HL-60 (cell line): ENCODE measurements around the gene IFNB1.

Experiments used
- DNase-seq, 2 experiments: peaks; one replicate each; pipeline ENCODE4 v3.0.0-alpha.2; 2010 to 2020; ENCODE audit warnings: low read depth in 1 of 2, low spot score in 1 of 2
- H3K27ac ChIP-seq: fragments of 250-450 bp; sonication (Bioruptor Pico); replicated peaks from 2 replicates; pipeline ENCODE4 v1.5.1; 2020; ENCODE audit warnings: mild to moderate bottlenecking, moderate library complexity
- H3K27me3 ChIP-seq: fragments of 250-450 bp; sonication (Bioruptor Pico); 2 replicates; pipeline ENCODE4 v1.5.1; 2021; ENCODE audit warnings: mild to moderate bottlenecking, moderate library complexity; ENCODE audit not compliant: insufficient read depth, poor library complexity, severe bottlenecking
- H3K4me3 ChIP-seq: replicated peaks from 2 replicates; pipeline ENCODE4 v1.5.1; 2011; ENCODE audit warnings: mild to moderate bottlenecking, control low read depth, low read length; ENCODE audit not compliant: insufficient read depth
- CTCF ChIP-seq: IDR thresholded peaks from one replicate; pipeline ENCODE4 v1.5.1; 2011; ENCODE audit warnings: low read length, control low read depth, inconsistent platforms; ENCODE audit not compliant: insufficient read depth
- GABPA ChIP-seq: IDR thresholded peaks from 2 replicates; pipeline ENCODE4 v1.6.1; 2012; ENCODE audit warnings: low read depth
- POLR2AphosphoS5 ChIP-seq: IDR thresholded peaks from 2 replicates; pipeline ENCODE4 v1.6.1; 2012; ENCODE audit warnings: low read depth
- REST ChIP-seq: IDR thresholded peaks from 2 replicates; pipeline ENCODE4 v1.6.1; 2012; ENCODE audit warnings: low read depth; ENCODE audit not compliant: insufficient replicate concordance
- SPI1 ChIP-seq: IDR thresholded peaks from 2 replicates; pipeline ENCODE4 v1.6.1; 2012; ENCODE audit warnings: low read depth, mild to moderate bottlenecking, borderline replicate concordance

The IFNB1 gene

GRCh38 chr9:21056931-21057330, 20.8 kb downstream of the IFNB1 start:
- Histone ChIP-seq H3K4me3 (no peak overlapping the region), H3K27ac (no peak overlapping the region), H3K27me3 (no peaks in the 10 kb centered on the region)
- TF ChIP-seq POLR2AphosphoS5 (no peak), CTCF (no peak), GABPA (no peak), SPI1 (no peak), REST (no peak)
- no peak for DNase-seq

GRCh38 chr9:21053851-21054250, 23.9 kb downstream of the IFNB1 start:
- Histone ChIP-seq H3K27me3 (no peaks in the 10 kb centered on the region), H3K4me3 (no peak overlapping the region), H3K27ac (no peak overlapping the region)
- DNase-seq, result peak in 1 of 2 experiments; percentile 19
- TF ChIP-seq CTCF, result no peak
- TF ChIP-seq POLR2AphosphoS5, result no peak
- no peak for TF ChIP-seq GABPA

- TF ChIP-seq POLR2AphosphoS5, result no peak
- TF ChIP-seq REST, result no peak
- TF ChIP-seq SPI1, result peak; percentile 77; the same call in 1 of the 2 replicates
- no peak for TF ChIP-seq GABPA
- no peak for TF ChIP-seq CTCF
- Histone ChIP-seq H3K4me3 (no peak overlapping the region), H3K27ac (peak overlapping the region; percentile 41), H3K27me3 (no peaks in the 10 kb centered on the region)
- peak in 1 of 2 experiments; percentile 32 for DNase-seq
These were observed 30.5 kb downstream of the IFNB1 start for GRCh38 chr9:21047281-21047691.

- Histone ChIP-seq H3K27me3 (no peaks in the 10 kb centered on the region), H3K27ac (no peak overlapping the region), H3K4me3 (no peak overlapping the region)
- DNase-seq, result no peak
- no peak for TF ChIP-seq POLR2AphosphoS5
- TF ChIP-seq CTCF, result no peak
- no peak for TF ChIP-seq REST
- TF ChIP-seq SPI1, result no peak
- TF ChIP-seq GABPA, result no peak
These were observed 33.9 kb downstream of the IFNB1 start for GRCh38 chr9:21043841-21044240.
